GM19239 (cell line): ENCODE data around the gene TMEM131L.
"Not testable (repeated sequence)": the region's sequence is repeated elsewhere in the genome, so short reads cannot be mapped to it uniquely, and the experiment has no call there.

Experiments
- DNase-seq: peaks from one replicate; pipeline ENCODE4 v3.0.0; 2011; ENCODE audit warnings: low spot score; ENCODE audit not compliant: insufficient read length
- FAIRE-seq: peaks from 2 replicates; lab custom pipeline; 2011; peaks lifted over from hg19 to GRCh38; lab: Jason Lieb, UNC

The TMEM131L gene

DNA sequence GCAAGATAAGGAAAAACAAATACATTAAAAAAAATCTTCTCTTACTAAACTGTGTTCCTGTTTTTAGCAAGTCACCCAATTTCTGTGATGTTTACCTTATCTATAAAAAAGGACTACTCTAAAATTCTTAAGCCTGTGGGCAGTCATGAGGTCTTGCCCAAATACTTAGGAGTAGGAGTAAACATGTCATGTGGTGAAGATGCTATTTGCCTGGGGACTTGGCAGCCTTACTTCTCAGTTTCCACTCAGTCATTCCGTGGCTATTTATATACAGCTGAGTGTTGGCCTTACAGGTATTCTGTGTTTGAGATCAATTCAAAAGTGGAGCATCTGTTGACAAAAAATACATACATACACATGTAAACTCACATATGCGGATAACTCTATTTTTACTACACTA lies 128.1 kb downstream of the TMEM131L start:
- no peak for DNase-seq

DNA sequence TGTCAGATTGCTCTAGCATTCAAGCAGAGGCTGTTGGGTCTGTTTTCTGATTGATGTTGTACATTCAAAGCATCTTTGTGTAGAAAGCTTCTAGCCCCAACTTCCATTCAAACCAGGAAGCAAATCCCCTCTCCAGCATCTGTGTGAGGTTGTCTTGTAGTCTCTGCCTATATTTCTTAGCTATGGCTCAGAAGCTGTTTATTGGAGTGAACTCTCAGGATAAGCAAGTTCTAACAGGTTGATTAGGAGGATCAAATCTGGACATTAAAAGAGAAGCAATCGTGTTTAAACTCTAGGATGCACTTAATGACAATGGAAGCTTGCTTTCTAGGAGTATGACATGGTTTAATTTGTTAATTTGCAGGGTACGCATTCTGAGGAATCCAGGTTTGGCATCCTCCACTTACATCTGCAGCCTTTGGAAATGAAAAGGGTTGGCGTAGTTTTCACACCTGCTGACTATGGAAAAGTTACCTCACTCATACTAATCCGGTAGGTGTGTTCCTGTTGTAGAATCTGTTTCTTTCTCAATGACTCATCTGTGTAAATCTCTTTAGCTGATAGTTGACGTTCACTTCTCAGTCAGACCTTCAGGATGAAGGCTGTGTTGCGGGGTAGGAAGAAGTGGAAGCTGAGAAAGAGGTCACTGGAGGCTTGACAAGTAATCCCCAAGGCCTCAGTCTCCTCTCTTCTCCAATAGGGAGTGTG lies 129.9 kb downstream of the TMEM131L start:
- FAIRE-seq (peak; percentile 28), DNase-seq (no peak)

More for the DNA sequence above, 128.1 kb downstream of the TMEM131L start:
- FAIRE-seq, result no peak

DNA sequence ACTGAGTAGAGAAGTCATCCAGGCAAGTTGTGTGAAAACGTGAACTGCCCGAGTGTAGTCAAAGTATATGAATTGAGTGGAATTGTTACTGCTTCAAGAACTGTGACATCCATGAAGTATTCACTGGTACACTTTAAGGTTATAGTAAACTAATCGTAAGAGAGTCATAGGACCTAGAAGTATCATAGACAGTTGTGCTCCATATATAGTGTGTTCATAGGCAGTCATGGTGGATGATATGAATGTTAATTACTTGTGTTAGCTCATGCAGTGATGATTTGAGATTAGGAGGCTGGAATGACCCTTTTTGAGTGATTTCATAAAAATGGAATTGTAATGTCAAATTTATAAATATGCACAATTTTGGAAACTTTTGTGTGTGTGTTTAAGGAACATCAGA lies 136.6 kb downstream of the TMEM131L start:
- DNase-seq, result no peak
- peak; percentile 21 for FAIRE-seq

DNA sequence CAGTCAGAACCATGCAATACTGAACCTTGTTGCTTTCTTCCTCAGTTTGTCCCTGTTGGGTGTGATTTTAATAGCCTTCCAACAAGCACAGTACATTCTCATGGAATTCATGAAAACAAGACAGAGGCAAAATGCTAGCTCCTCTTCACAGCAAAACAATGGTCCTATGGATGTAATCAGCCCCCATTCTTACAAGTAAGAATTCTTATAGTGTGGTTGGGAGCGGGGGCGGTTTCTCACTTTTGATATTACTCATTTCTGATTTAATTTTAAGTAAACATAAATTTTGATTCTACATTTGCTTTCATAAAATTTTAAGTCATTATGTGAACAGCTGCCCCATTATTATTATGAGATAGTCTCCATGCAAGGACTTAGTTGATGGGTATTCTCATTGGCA lies 137.1 kb downstream of the TMEM131L start:
- no peak for FAIRE-seq
- no peak for DNase-seq

DNA sequence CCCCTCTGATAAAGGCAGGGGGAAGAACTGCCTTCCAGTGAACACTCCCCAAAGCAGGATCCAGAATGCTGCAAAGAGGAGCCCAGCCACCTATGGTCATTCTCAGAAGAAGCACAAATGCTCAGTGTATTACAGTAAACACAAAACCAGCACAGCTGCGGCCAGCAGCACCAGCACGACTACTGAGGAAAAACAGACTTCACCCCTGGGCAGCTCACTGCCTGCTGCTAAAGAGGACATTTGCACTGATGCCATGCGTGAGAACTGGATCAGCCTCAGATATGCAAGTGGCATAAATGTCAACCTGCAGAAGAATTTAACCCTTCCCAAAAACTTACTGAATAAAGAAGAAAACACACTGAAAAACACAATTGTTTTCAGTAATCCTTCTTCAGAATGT lies 137.7 kb downstream of the TMEM131L start:
- FAIRE-seq (no peak), DNase-seq (no peak)

DNA sequence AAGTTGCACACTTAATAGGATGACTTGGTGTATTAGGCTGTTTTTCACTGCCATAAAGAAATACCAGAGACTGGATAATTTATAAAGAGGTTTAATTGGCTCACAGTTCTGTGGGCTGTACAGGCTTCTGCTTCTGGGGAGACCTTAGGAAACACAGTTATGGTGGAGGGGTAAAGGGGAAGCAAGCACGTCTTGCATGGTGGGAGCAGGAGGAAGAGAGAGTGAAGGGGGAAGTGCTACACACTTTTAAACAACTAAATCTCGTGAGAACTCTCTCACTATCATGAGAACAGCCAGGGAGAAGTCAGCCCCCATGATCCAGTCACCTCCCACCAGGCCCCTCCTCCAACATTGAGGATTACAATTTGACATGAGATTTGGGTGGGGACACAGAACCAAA lies 142.9 kb downstream of the TMEM131L start:
- DNase-seq, FAIRE-seq: not testable (repeated sequence)

DNA sequence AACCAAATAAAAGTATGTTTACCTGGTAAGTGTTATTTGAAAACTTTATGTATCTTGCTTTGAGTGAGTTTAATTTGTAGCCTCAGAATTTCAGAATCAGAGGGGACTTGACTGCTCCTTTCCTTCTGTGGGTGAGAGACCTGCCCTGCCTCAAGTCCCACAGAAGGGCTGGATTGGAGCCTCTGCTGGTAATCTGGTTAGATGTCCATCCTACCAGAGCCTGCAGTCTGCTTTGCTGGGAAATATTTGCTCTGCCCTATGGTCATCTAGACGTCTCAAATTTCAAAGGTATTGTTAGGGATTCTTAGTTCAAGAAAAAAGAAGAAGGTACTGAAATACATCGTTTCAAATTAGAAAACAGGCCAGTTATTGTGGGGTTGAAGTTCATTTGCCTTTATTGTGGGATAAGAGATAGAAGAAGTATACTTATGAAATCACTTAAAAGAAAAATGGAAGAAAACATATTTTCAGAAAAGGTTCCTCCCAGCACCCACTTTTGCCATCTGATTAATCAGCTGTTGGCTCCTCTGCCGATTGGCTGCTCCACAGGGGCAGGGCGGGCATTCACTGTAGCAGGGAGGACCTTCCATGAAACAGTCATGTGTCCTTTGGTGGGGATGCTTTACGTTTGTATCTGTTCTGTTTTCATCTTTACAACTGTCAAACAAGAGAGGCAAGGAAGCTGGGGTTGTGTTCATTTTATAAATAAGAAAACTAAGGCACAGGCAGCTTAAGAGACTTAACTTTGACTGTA lies 144.6 kb downstream of the TMEM131L start:
- no peak for DNase-seq
- peak; percentile 23 for FAIRE-seq

DNA sequence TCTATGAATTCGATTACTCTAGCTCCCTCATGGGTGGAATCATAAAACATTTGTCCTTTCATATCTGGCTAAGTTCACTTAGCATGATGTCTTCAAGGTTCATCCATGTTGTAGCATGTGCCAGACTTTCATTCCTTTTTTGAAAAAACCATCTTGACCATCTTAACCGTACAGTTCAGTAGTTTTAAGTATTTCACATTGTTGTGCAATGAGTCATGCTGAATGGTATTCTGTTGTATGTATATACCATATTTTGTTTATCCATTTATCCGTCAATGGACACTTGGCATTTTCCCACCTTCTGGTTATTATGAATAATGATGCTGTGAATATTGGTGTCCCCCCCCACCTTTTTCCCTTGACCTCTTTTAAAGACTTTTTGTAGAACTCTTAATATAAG lies 145.5 kb downstream of the TMEM131L start:
- FAIRE-seq (no peak), DNase-seq (no peak)

DNA sequence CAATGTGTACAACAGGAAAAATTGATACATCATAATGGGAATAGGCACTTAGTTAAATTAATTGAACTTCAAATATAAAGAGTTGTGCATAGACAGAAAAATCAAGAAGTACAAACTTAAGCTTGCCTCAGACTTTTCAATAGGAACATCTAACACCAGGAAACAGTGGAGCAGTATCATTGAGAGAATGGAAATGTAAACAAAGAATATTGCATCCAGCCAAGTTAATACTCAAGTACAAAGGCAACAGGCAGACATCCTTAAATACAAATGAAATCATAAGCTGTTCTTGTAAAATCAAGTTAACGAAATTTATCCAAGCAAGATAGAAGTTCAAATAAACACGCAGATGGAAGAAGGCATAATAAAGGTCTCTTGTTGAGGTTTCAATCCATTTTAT lies 146.7 kb downstream of the TMEM131L start:
- DNase-seq (no peak), FAIRE-seq (no peak)

DNA sequence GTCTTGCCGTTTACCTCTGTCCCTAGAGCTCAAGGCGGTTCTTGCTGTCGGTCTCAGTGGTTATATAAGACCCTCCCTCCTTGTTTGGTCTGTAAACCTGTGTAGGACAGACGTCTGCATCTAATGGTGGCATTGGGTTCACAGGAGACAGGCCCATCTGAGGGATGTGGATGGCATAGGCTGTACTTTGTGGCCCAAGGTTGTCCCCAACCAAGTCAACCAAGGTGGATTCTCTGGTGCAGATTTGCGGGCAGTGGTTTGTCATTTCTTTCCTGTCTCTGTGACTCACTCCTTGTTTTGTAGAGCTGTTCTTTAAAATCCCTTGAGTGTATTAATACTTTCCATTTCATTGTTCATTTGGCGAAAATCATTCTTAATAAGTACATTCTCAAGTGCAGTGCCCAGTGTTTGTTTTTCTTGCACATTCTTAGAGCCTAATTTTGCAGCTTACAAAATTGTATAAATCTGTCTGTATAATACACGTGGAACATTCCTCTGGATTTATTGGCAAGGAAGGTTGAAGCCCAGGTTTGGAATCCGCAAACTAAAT lies 149.9 kb downstream of the TMEM131L start:
- FAIRE-seq (peak; percentile 11), DNase-seq (no peak)

DNA sequence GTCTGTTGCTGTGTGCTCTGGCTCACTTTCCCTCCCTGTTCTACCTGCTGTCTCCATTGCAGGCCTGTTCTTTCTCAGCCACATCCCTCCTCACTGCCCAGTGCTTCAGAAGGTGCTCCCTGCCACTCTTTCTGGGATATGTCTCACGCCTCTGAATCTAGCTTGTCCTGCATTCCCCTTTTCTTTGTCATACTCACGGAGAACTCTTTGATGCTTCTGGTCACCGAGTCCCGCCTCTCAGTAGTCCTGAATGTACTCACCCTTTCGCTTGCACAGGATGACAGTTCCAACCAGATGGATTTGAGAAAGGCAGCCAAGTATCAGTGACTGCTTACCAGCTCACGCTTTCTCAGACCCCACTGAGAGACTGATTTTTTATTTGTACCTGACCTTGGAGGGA lies 152.7 kb downstream of the TMEM131L start:
- DNase-seq, result no peak
- FAIRE-seq, result no peak

DNA sequence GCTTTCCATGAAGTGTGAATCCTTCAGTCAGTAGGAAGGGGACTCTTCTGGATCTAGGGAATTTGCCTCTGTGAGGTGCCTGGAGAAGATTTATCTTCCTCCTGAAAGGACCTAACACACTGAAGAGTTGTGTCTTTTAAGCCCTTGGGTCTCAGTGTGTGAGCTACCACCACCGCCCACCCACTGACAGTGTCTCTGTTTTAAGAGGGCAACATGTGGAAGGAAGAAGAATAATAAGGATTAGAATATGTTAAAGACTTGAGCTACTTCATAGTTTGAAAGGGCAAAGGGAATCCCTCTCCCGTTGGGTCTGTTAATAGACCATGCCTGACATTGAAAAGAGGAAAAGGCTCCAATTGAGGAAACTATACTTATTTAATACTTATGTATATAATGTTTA lies 153.7 kb downstream of the TMEM131L start:
- FAIRE-seq (no peak), DNase-seq (no peak)

DNA sequence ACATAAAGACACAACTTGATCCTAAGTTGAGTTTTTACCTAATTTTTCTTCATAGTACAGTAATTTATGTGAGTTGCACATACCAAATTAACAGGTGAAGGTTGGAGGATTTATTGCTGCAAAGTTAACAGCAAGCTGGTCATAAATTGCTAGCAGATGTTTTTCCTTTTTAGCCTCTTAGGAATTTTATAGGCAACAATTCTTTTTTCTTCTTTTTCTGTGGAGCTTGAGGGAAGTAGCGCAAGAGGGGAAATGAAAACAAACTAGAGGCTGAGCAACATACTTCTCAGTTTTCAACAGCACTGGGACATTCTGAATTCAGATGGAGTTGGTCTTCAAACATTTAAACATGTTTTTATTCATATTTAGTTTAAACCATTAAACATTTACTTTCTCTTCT lies 154.2 kb downstream of the TMEM131L start:
- FAIRE-seq, result no peak
- no peak for DNase-seq

DNA sequence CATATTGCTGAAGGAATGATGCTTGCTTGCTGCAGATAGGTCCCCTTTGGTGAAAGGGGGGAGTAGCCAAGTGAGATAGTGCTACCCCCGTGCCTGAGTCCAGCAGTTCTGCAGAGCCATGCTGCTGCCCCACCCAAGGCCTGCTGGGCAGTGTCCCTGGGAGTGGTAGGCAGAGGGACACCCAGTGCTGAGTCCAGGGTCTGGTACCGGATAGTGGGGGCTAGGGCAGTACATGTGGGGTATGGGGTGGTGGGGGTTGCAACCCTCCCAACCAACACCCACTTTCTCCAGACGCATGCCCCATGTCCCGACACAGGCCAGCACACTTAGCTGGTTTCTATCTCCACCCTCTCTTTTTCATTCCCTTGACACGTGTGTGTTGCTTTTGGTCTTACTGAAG lies 155.9 kb downstream of the TMEM131L start:
- FAIRE-seq, result no peak
- no peak for DNase-seq

DNA sequence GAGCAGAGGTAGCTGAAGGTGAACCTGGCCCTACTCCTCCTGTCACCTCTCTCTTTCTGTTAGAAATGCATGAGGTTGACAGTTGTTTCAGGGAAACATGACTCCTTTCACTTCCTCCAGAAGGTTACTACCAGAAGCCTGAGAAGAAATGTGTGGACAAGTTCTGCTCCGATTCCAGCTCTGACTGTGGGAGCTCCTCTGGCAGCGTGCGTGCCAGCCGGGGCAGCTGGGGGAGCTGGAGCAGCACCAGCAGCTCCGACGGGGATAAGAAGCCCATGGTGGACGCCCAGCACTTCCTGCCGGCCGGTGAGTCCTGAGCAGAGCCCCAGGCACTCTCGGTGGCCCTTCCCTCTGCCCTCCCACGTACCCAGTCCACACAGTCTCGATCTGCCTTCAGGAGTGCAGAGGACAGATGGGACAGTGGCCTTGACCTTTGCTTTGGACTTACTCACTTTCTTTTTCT lies 156.6 kb downstream of the TMEM131L start:
- no peak for DNase-seq

DNA sequence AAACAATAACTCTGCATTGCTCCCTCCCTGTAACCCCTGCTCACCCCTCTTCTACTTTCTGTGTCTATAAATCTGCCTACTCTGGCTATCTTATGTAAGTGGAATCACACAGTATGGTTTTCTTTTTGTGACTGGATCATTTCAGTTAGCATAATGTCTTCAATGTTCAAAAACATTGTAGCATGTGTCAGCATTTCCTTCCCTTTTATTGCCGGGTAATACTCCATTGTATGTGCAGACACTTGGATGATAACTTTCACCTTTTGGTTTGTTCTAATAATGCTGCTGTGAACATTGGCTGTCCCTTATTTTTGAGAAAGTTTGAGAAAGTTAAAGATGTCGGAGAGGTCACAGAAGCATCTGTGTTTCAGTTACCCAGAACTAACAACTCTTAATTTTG lies 157.3 kb downstream of the TMEM131L start:
- FAIRE-seq, result no peak
- DNase-seq, result no peak

More for the DNA sequence above, 156.6 kb downstream of the TMEM131L start:
- no peak for FAIRE-seq

DNA sequence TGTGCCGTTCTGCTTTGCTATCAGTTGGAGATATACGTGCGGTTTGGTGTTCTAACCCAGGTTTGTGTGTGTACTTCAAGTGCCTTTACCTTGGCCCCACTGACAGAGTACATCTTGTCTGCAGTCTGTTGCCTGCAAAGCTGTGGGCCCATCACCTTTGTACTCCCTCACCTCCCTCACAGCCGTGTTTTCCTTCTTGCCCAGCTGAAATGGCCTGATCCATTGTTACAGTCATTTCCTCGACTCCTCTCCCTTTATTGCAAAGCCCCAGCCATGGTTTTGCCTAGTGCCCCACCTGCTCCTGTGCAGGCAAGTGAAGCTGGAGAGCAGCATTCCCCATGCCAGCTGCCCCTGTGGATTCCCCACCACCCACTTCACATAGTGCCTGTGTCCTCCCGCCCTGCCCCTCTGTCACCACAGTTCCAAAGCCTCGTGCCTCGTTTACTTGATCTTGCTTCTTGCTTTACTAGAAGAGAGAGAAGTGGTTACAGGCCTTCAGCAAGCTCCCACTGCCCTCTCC lies 162.7 kb downstream of the TMEM131L start:
- FAIRE-seq (no peak), DNase-seq (no peak)

DNA sequence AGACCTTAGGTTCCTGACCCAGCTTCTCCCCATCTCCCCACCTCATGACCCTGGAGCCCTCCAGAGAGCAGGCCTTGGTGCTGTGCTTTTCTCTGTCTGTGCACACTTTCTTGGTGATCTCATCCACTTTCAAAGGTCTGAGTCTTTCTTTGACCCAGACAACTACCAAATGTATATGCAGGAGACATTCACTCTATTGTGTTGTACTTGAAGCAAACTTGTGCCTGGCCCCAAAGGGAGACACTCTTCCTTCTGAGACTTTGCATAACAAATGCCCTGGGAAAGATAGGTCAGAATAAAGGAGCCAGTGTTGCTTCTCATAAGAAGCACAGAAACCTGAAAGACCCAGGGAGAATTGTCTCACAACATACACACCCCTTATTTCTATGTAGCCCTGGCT lies 163.6 kb downstream of the TMEM131L start:
- FAIRE-seq (no peak), DNase-seq (no peak)

DNA sequence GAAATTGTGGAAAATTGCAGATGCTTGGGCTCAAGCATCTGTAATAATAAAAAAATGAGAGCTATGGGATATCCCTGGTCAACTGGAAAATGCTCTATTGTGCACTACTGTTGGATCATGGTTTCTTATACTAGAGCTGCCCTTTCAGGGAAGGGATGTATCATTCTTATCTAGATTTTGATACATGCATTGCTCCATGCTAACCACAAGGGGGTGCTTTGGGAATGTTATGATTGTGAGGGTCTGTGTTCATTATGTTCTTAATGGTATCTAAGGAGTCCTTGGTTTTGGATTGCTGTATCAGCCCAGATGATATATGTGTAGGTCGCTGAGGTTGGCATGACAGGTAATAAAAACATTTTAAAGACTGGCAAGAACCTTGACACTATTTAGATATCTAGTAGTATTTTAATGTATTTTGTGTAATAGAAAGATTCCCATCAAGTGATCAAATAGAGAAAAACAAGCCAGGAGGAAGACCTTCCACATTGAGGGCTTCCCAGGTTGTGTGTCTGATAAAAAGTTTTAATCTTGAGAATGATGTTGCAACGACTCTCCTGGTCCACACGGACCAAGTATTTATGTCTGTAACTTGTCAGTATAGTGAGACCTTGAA lies 168.7 kb downstream of the TMEM131L start:
- DNase-seq (no peak), FAIRE-seq (no peak)

DNA sequence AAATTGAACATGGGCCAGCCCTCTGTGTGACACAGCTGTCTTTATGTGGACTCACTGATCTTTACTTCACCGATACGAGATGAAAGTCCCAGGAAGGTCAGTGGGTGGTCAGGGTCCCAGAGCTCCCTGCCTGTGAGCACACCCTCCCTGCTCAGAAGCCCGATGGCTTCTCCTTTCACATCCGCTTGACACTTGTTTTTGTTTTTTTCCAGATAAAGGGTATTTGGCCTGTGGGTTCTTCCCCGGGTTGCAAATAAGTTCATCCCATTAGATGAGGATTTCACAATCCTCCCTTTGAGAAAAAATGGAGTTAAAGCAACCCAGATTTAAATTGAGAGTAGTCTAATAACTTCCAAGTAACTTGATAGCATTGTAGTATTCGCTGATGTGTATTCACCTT lies 169.7 kb downstream of the TMEM131L start:
- DNase-seq (no peak), FAIRE-seq (no peak)

DNA sequence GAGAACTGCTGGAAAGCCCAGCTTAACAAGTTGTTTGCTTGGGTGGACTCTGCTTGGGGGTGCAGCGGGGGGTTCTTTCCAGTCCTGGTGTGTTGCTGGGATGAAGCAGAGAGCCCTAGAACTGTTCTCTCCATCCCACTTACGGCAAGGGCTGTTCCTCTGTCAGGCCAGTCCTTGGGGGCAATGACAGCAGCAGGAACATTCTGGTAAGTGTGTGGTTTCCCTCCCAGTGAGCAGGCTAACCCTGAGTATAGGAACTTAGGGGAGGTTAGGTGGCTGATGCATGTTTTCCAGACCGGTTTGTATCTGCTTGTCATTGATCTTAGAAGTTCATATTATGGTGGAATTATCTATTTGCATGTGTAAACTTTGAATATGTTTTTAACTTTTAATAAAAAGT lies 171.0 kb downstream of the TMEM131L start:
- DNase-seq (no peak), FAIRE-seq (no peak)
